Natural killer cell (primary cell): ENCODE data around the gene HOXA10. TPM values are rescaled to one million over a fixed set of nuclear protein-coding genes. Genes with fewer than 3 reads are reported as not detected.

Experiments
- ATAC-seq, 3 donors: fragments of 150-1000 bp in 2 of 3; fragments of 200-7000 bp in 1 of 3; cut with Tn5 transposase; 1 replicate in 1 of 3; 2 replicates in 2 of 3; pipeline ENCODE4 v1.10.0; 2021; ENCODE audit warnings: mild to moderate bottlenecking in 2 of 3, moderate library complexity in 2 of 3
- DNase-seq, 2 donors: peaks; one replicate each; pipeline versions ENCODE4 v3.0.0 to v3.0.0-alpha.2; 2013 to 2021; ENCODE audit warnings: mixed read lengths in 1 of 2
- H3K27ac ChIP-seq: one replicate; pipeline ENCODE4 v1.5.1; 2013; ENCODE audit warnings: mild to moderate bottlenecking, low read length
- H3K27me3 ChIP-seq: one replicate; pipeline ENCODE4 v1.6.1; 2013; ENCODE audit warnings: low read length; ENCODE audit not compliant: control insufficient read depth, insufficient read depth
- H3K36me3 ChIP-seq: one replicate; pipeline ENCODE4 v1.6.1; 2013; ENCODE audit warnings: low read length; ENCODE audit not compliant: control insufficient read depth, insufficient read depth
- H3K4me1 ChIP-seq: one replicate; pipeline ENCODE4 v1.6.1; 2013; ENCODE audit warnings: low read length; ENCODE audit not compliant: control insufficient read depth, insufficient read depth
- H3K4me3 ChIP-seq: one replicate; pipeline ENCODE4 v1.5.1; 2013; ENCODE audit warnings: low read length
- H3K9me3 ChIP-seq: one replicate; pipeline ENCODE4 v1.6.1; 2013; ENCODE audit warnings: low read length; ENCODE audit not compliant: control insufficient read depth, insufficient read depth
- H3K27ac Mint-ChIP-seq, 2 donors: one replicate each; pipeline ENCODE4 v1.8.0; 2022; ENCODE audit warnings: mild to moderate bottlenecking in 2 of 2, mixed read lengths in 2 of 2, moderate library complexity in 1 of 2
- H3K27me3 Mint-ChIP-seq, 2 donors: one replicate each; pipeline ENCODE4 v1.8.0; 2022; ENCODE audit warnings: low read depth in 2 of 2, mixed read lengths in 2 of 2
- H3K36me3 Mint-ChIP-seq: one replicate; pipeline ENCODE4 v1.8.0; 2022; ENCODE audit warnings: mixed read lengths
- H3K4me1 Mint-ChIP-seq, 2 donors: one replicate each; pipeline ENCODE4 v1.8.0; 2022; ENCODE audit warnings: mixed read lengths in 2 of 2
- H3K4me3 Mint-ChIP-seq: one replicate; pipeline ENCODE4 v1.8.0; 2022; ENCODE audit warnings: mild to moderate bottlenecking, moderate library complexity, mixed read lengths
- H3K9me3 Mint-ChIP-seq, 2 donors: one replicate each; pipeline ENCODE4 v1.8.0; 2022; ENCODE audit warnings: mixed read lengths in 2 of 2
- WGBS: methylation state at CpG from one replicate; pipeline ENCODE4 v1.1.7; 2013; ENCODE audit warnings: missing lambda C conversion rate; ENCODE audit not compliant: insufficient coverage; 5-methylcytosine and 5-hydroxymethylcytosine counted together
- intact Hi-C: fragments of 100-400 bp; cut with micrococcal nuclease; formaldehyde crosslinking; loops from one replicate; pipeline ENCODE4 v1.14.2; 2022
- total RNA-seq, 4 donors: library from RNA; stranded (reverse); fragments of 120-200 nt in 1 of 4; gene quantifications; one replicate each; pipeline versions ENCODE4 v1.2.3 to v1.2.4, GENCODE V29; 2013 to 2022
- TF ChIP-seq, protein P1 (sequence below): fragments of 200-600 bp; IDR thresholded peaks from one replicate; pipeline ENCODE4 v1.8.0; 2022; ENCODE audit warnings: antibody characterized with exemption

HOXA10 gene
- total RNA-seq, 3 donors from 2014 or later (not counting 1 experiment from before 2014, with no cell fraction given): 0.82 to 3.3 (median 2.2) TPM

DNA sequence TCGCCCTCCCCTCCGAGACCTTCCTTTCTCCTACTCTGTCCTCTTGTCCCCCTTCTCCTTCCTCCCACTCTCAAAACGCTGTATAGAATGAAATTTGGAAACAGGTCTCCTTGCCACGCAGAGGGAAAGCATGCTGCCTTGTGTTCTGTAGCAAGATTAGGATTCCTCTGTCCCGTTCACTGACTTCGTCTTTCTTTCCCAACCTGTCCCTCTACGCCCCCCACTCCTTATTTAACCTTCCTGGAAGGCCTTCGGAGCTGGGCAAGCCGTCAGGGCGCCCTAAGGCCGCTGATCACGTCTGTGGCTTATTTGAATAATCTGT, 10.1 kb downstream of the HOXA10 start:
- H3K4me1 Mint-ChIP-seq: peaks cover 36 to 57% of the 10 kb centered on the region in 2 donors
- peaks cover 74 to 75% of the 10 kb centered on the region in 2 donors for H3K27me3 Mint-ChIP-seq
- Histone ChIP-seq H3K4me3 (peak overlapping the region; percentile 40), H3K27me3 (peaks cover 75% of the 10 kb centered on the region), H3K9me3 (no peaks in the 10 kb centered on the region), H3K4me1 (peaks cover 72% of the 10 kb centered on the region), H3K36me3 (no peaks in the 10 kb centered on the region), H3K27ac (no peak overlapping the region)
- no peaks in the 10 kb centered on the region for H3K9me3 Mint-ChIP-seq
- DNase-seq (no peak), ATAC-seq (no peak)
- H3K4me3 Mint-ChIP-seq: peak overlapping the region; percentile 52
- peaks cover 7% of the 10 kb centered on the region for H3K36me3 Mint-ChIP-seq
- TF ChIP-seq, protein P1, sequence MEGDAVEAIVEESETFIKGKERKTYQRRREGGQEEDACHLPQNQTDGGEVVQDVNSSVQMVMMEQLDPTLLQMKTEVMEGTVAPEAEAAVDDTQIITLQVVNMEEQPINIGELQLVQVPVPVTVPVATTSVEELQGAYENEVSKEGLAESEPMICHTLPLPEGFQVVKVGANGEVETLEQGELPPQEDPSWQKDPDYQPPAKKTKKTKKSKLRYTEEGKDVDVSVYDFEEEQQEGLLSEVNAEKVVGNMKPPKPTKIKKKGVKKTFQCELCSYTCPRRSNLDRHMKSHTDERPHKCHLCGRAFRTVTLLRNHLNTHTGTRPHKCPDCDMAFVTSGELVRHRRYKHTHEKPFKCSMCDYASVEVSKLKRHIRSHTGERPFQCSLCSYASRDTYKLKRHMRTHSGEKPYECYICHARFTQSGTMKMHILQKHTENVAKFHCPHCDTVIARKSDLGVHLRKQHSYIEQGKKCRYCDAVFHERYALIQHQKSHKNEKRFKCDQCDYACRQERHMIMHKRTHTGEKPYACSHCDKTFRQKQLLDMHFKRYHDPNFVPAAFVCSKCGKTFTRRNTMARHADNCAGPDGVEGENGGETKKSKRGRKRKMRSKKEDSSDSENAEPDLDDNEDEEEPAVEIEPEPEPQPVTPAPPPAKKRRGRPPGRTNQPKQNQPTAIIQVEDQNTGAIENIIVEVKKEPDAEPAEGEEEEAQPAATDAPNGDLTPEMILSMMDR: no peak
- intact Hi-C loops: loop anchor here (2.0 to 10.0 kb wide), 4 partner anchors 21 to 1307 kb away; partner anchors contain the start of genes EVX1 and HOXA11
- 22% methylated on average over 12 of the region's 12 CpGs for WGBS
- H3K27ac Mint-ChIP-seq: peak overlapping the region in 1 of 2 donors; percentile 26

DNA sequence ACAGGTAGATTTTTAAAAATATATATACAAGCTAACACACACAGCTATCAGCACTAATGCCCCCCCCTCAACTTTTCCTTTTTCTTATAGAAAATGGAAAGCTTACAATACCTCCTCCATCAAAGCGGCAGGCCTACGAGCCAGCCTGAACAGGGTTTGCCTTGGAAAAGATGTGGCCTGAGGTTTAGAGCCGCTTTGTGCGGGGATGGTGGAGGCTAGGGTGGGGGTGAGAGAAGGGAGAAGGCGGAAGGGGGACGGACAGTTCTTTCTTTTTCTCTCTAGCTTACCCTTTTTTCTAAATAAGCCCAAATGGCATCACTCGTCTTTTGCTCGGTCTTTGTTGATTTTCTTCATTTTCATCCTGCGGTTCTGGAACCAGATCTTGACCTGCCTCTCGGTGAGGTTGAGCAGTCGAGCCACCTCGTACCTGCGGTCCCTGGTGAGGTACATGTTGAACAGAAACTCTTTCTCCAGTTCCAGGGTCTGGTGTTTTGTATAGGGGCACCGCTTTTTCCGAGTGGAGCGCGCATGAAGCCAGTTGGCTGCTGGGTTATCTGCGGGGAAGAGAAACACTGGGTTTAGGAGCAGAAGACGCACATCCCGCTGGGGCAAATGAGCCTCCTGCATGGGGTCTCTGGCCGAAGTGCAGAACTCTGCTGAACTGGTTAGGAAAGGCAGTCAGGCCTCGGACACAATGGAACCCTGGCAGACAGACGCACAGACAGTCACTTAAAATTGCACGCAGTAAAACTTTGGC, 10.7 kb downstream of the HOXA10 start:
- DNase-seq (no peak), ATAC-seq (no peak)
- intact Hi-C loops: loop anchor here (2.0 to 10.0 kb wide), 4 partner anchors 21 to 1307 kb away; partner anchors contain the start of genes EVX1 and HOXA11
- Mint-ChIP-seq H3K36me3 (peaks cover 2% of the 10 kb centered on the region), H3K4me3 (peak overlapping the region; percentile 52), H3K4me1 (peaks cover 31 to 57% of the 10 kb centered on the region in 2 donors), H3K9me3 (no peaks in the 10 kb centered on the region), H3K27me3 (peaks cover 73 to 75% of the 10 kb centered on the region in 2 donors), H3K27ac (peak overlapping the region in 1 of 2 donors; percentile 26)
- Histone ChIP-seq H3K4me3 (no peak overlapping the region), H3K4me1 (peaks cover 69% of the 10 kb centered on the region), H3K36me3 (no peaks in the 10 kb centered on the region), H3K27ac (no peak overlapping the region), H3K27me3 (peaks cover 75% of the 10 kb centered on the region), H3K9me3 (no peaks in the 10 kb centered on the region)
- WGBS: 39% methylated on average over 21 of the region's 24 CpGs
- TF ChIP-seq, protein P1: no peak

- Mint-ChIP-seq H3K36me3 (no peaks in the 10 kb centered on the region), H3K27me3 (peaks cover 73 to 75% of the 10 kb centered on the region in 2 donors), H3K27ac (no peak overlapping the region), H3K9me3 (no peaks in the 10 kb centered on the region), H3K4me1 (peaks cover 29 to 63% of the 10 kb centered on the region in 2 donors), H3K4me3 (peak overlapping the region; percentile 22)
- intact Hi-C loops: loop anchor here (5.0 to 10.0 kb wide), 2 partner anchors 82 to 965 kb away; partner anchors contain the start of gene EVX1
- TF ChIP-seq, protein P1: no peak
- H3K4me3 ChIP-seq: no peak overlapping the region
- H3K36me3 ChIP-seq: no peaks in the 10 kb centered on the region
- peaks cover 68% of the 10 kb centered on the region for H3K4me1 ChIP-seq
- WGBS: 61% methylated on average over 4 of the region's 7 CpGs
- DNase-seq: no peak
- peaks cover 71% of the 10 kb centered on the region for H3K27me3 ChIP-seq
- H3K27ac ChIP-seq: no peak overlapping the region
- no peak for ATAC-seq
- no peaks in the 10 kb centered on the region for H3K9me3 ChIP-seq
Observed at GRCh38 chr7:27162561-27163287, 11.4 kb downstream of the HOXA10 start.
